ENCODE results near the gene IL10RB.
"Not testable (repeated sequence)": the region's sequence is repeated elsewhere in the genome, so short reads cannot be mapped to it uniquely, and the experiment has no call there.

IL10RB gene

GRCh38 chr21:33266050-33266788 lies at the start of gene IL10RB:
Gene IL10RB (plus strand): TSS chr21:33266367. CDS start chr21:33266466, 99 bp downstream.
- DNase-seq (ENCODE audit: low read depth, low spot score) = no peak

GRCh38 chr21:33217138-33217520 lies 49.0 kb upstream of the IL10RB start:
- DNase-seq (ENCODE audit: low read depth, low spot score) = no peak

- no peak for DNase-seq (ENCODE audit: low read depth, low spot score)
Measured at GRCh38 chr21:33219300-33219699, 46.9 kb upstream of the IL10RB start.

- no peak for DNase-seq (ENCODE audit: low read depth, low spot score)
Measured at GRCh38 chr21:33219954-33220353, 46.2 kb upstream of the IL10RB start.

- not testable (repeated sequence) for DNase-seq (ENCODE audit: low read depth, low spot score)
Measured at GRCh38 chr21:33225376-33225775, 40.8 kb upstream of the IL10RB start.

GRCh38 chr21:33228455-33228854 lies 37.7 kb upstream of the IL10RB start:
- DNase-seq (ENCODE audit: low read depth, low spot score) = no peak

GRCh38 chr21:33229099-33229783 lies 36.9 kb upstream of the IL10RB start:
- DNase-seq (ENCODE audit: low read depth, low spot score) = no peak

GRCh38 chr21:33229784-33230544 lies 36.2 kb upstream of the IL10RB start, which contains the start of gene IFNAR2:
Gene IFNAR2 (plus strand): TSS chr21:33229938. CDS start chr21:33241923, 11,985 bp downstream.
- DNase-seq (ENCODE audit: low read depth, low spot score) = no peak

GRCh38 chr21:33230545-33231324 lies 35.4 kb upstream of the IL10RB start:
- DNase-seq (ENCODE audit: low read depth, low spot score) = no peak

- DNase-seq (ENCODE audit: low read depth, low spot score) = no peak
Measured at GRCh38 chr21:33231526-33231925, 34.6 kb upstream of the IL10RB start.

- no peak for DNase-seq (ENCODE audit: low read depth, low spot score)
Measured at GRCh38 chr21:33232291-33233034, 33.7 kb upstream of the IL10RB start.

- no peak for DNase-seq (ENCODE audit: low read depth, low spot score)
Measured at GRCh38 chr21:33234635-33235520, 31.3 kb upstream of the IL10RB start.

GRCh38 chr21:33236013-33236686 lies 30.0 kb upstream of the IL10RB start:
- DNase-seq (ENCODE audit: low read depth, low spot score) = no peak

- DNase-seq (ENCODE audit: low read depth, low spot score) = no peak
Measured at GRCh38 chr21:33236766-33237165, 29.4 kb upstream of the IL10RB start.

GRCh38 chr21:33237486-33237885 lies 28.7 kb upstream of the IL10RB start:
- DNase-seq (ENCODE audit: low read depth, low spot score) = no peak

GRCh38 chr21:33238146-33238545 lies 28.0 kb upstream of the IL10RB start:
- DNase-seq (ENCODE audit: low read depth, low spot score) = no peak

GRCh38 chr21:33238565-33239255 lies 27.5 kb upstream of the IL10RB start:
- DNase-seq (ENCODE audit: low read depth, low spot score) = no peak

- DNase-seq (ENCODE audit: low read depth, low spot score) = not testable (repeated sequence)
Measured at GRCh38 chr21:33239559-33240127, 26.5 kb upstream of the IL10RB start.
